ENCODE data around the gene CALHM5.

CALHM5 gene

GRCh38 chr6:116514111-116514510, 2.7 kb downstream of the CALHM5 start:
- no peak overlapping the region for H3K4me3 ChIP-seq (ENCODE audit: low read depth, low read length)
- in situ Hi-C loops (cut with HindIII; ENCODE audit: low sequenced_read_pairs), result no loop called here
- DNase-seq (ENCODE audit: low read depth, low spot score), result no peak
- no peak for TF ChIP-seq CTCF (IDR thresholded peaks at IDR 0.05; ENCODE audit: low read depth, low read length)

GRCh38 chr6:116515141-116515540, 3.7 kb downstream of the CALHM5 start:
- no peak for DNase-seq (ENCODE audit: low read depth, low spot score)
- no peak for TF ChIP-seq CTCF (IDR thresholded peaks at IDR 0.05; ENCODE audit: low read depth, low read length)
- in situ Hi-C loops (cut with HindIII; ENCODE audit: low sequenced_read_pairs), result no loop called here
- no peak overlapping the region for H3K4me3 ChIP-seq (ENCODE audit: low read depth, low read length)

- DNase-seq (ENCODE audit: low read depth, low spot score), result no peak
- no peak for TF ChIP-seq CTCF (IDR thresholded peaks at IDR 0.05; ENCODE audit: low read depth, low read length)
- in situ Hi-C loops (cut with HindIII; ENCODE audit: low sequenced_read_pairs), result no loop called here
- H3K4me3 ChIP-seq (ENCODE audit: low read depth, low read length), result no peak overlapping the region
Measured at GRCh38 chr6:116518621-116519368, 7.4 kb downstream of the CALHM5 start.

GRCh38 chr6:116522896-116523295, 11.5 kb downstream of the CALHM5 start:
- DNase-seq (ENCODE audit: low read depth, low spot score), result no peak
- no peak overlapping the region for H3K4me3 ChIP-seq (ENCODE audit: low read depth, low read length)
- no peak for TF ChIP-seq CTCF (IDR thresholded peaks at IDR 0.05; ENCODE audit: low read depth, low read length)
- in situ Hi-C loops (cut with HindIII; ENCODE audit: low sequenced_read_pairs), result no loop called here

GRCh38 chr6:116524236-116524635, 12.8 kb downstream of the CALHM5 start:
- no peak overlapping the region for H3K4me3 ChIP-seq (ENCODE audit: low read depth, low read length)
- TF ChIP-seq CTCF (IDR thresholded peaks at IDR 0.05; ENCODE audit: low read depth, low read length), result no peak
- in situ Hi-C loops (cut with HindIII; ENCODE audit: low sequenced_read_pairs), result no loop called here
- DNase-seq (ENCODE audit: low read depth, low spot score), result no peak

- no peak for TF ChIP-seq CTCF (IDR thresholded peaks at IDR 0.05; ENCODE audit: low read depth, low read length)
- no peak overlapping the region for H3K4me3 ChIP-seq (ENCODE audit: low read depth, low read length)
- DNase-seq (ENCODE audit: low read depth, low spot score), result no peak
- in situ Hi-C loops (cut with HindIII; ENCODE audit: low sequenced_read_pairs), result no loop called here
Measured at GRCh38 chr6:116528133-116528532, 16.7 kb downstream of the CALHM5 start.

All from astrocyte of the spinal cord (primary cell).